Upper lobe of left lung (tissue), 4 donors: ENCODE results near the gene DCANP1.

ENCODE experiments used
- CTCF ChIP-seq, 6 experiments: fragments of 450-650 bp in 4 of 6; fragments of 200-600 bp in 2 of 6; sonication (generic) in 2 of 6; IDR thresholded peaks; one replicate each; pipeline ENCODE4 v1.5.1; 2016 to 2019; ENCODE audit warnings: antibody characterized with exemption in 6 of 6
- EP300 ChIP-seq, 4 donors: sonication (generic); formaldehyde crosslinking; IDR thresholded peaks; one replicate each; pipeline ENCODE4 v1.5.1; 2017; ENCODE audit warnings: antibody characterized with exemption in 4 of 4, control low read depth in 2 of 4
- POLR2A ChIP-seq, 4 donors: fragments of 450-650 bp; IDR thresholded peaks; one replicate each; pipeline ENCODE4 v1.5.1; 2016 to 2017; ENCODE audit warnings: antibody characterized with exemption in 4 of 4, mild to moderate bottlenecking in 2 of 4
- POLR2AphosphoS5 ChIP-seq, 2 donors: sonication (generic); formaldehyde crosslinking; IDR thresholded peaks; one replicate each; pipeline ENCODE4 v1.5.1; 2017; ENCODE audit warnings: antibody characterized with exemption in 2 of 2

GRCh38 chr5:135473956-135474670, 27.0 kb upstream of the DCANP1 start:
- TF ChIP-seq POLR2A (IDR thresholded peaks at IDR 0.05) (no peak), CTCF (IDR thresholded peaks at IDR 0.05) (no peak), POLR2AphosphoS5 (IDR thresholded peaks at IDR 0.05) (no peak), EP300 (IDR thresholded peaks at IDR 0.05) (no peak)
